NCI-H2196 (cell line): ENCODE results near the gene COL4A2.

Experiments used
- DNase-seq: peaks from one replicate; lab custom pipeline; 2025; ENCODE audit not compliant: unreplicated experiment; lab: John Stamatoyannopoulos, UW

Gene COL4A2

GRCh38 chr13:110506859-110507566 lies 199.9 kb downstream of the COL4A2 start:
- peak; percentile 35 for DNase-seq

- peak; percentile 45 for DNase-seq
These were observed 200.7 kb downstream of the COL4A2 start for GRCh38 chr13:110507678-110508381.

GRCh38 chr13:110509478-110509926 lies 202.4 kb downstream of the COL4A2 start:
- DNase-seq: no peak

GRCh38 chr13:110509971-110510786 lies 203.1 kb downstream of the COL4A2 start:
- DNase-seq: no peak

- no peak for DNase-seq
These were observed 204.6 kb downstream of the COL4A2 start for GRCh38 chr13:110511509-110512181.

GRCh38 chr13:110512198-110512740 lies 205.2 kb downstream of the COL4A2 start:
- no peak for DNase-seq

GRCh38 chr13:110516500-110516899 lies 209.4 kb downstream of the COL4A2 start:
- no peak for DNase-seq

- no peak for DNase-seq
These were observed 210.6 kb downstream of the COL4A2 start for GRCh38 chr13:110517505-110518225.

GRCh38 chr13:110518226-110518525 lies 211.1 kb downstream of the COL4A2 start:
- no peak for DNase-seq

- no peak for DNase-seq
These were observed 211.5 kb downstream of the COL4A2 start for GRCh38 chr13:110518571-110518970.

- no peak for DNase-seq
These were observed 212.0 kb downstream of the COL4A2 start for GRCh38 chr13:110519046-110519445.

- DNase-seq: no peak
These were observed 212.4 kb downstream of the COL4A2 start for GRCh38 chr13:110519506-110519905.

- DNase-seq: no peak
These were observed 213.6 kb downstream of the COL4A2 start for GRCh38 chr13:110520431-110521295.

GRCh38 chr13:110521296-110521680 lies 214.2 kb downstream of the COL4A2 start:
- no peak for DNase-seq

GRCh38 chr13:110521946-110522345 lies 214.9 kb downstream of the COL4A2 start:
- no peak for DNase-seq

GRCh38 chr13:110522721-110523120 lies 215.6 kb downstream of the COL4A2 start:
- no peak for DNase-seq

- DNase-seq: no peak
These were observed 216.1 kb downstream of the COL4A2 start for GRCh38 chr13:110523180-110523579.

GRCh38 chr13:110523838-110524540 lies 216.9 kb downstream of the COL4A2 start:
- no peak for DNase-seq
